HG02623 (cell line): Measurements from ENCODE around the gene BABAM2.
A peak's percentile ranks its signal among the peaks of the same experiment; 100 is the strongest.
"Not testable (repeated sequence)": the region's sequence is repeated elsewhere in the genome, so short reads cannot be mapped to it uniquely, and the experiment has no call there.

ENCODE experiments used
- ATAC-seq: cut with Tn5 transposase; IDR thresholded peaks from one replicate; pipeline ENCODE4 v1.9.1; 2021; ENCODE audit warnings: moderate library complexity; ENCODE audit not compliant: unreplicated experiment

The BABAM2 gene

DNA sequence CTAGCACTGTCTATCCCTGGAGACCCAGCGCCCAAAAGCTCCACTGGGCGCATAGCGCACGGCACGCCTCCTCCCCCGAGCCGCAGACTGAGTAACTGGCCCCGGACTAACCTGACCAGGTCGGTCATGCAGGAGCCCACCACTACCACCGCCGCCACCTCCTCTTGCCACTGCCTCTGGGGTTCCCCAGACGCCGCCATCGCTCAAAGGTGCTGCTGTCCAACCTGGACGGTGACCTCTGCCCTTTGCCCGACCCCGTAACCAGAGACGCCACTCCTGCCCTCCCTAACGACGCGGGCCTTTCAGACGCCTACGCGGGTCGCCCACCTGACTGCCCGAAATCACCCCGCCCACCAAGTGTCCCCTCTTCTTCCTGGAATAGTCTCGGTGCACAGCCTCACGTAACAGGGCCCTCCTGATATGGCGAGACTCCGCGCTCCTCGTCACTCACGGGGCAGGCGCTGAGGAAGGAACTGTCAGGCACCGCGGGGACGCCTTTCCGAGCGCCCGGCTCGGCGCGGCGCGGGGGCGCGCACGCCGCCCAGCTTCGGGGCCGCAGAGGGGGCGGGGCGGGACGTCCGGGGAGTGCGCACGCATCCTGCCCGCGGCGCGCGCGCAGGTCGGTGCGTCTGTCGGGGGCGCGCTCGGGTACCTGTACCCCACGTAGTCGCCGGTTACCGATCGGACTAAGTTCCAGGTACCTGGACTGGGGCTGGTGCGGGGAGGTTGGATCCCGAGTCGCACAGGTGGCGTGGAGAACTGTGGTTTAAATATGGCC is at the start of gene BABAM2, which contains the start of gene RBKS:
TSS of gene BABAM2 (plus strand) at position 584 of the 778 bp plus-strand sequence. CDS start 3,828 bp downstream, outside the sequence.
TSS of gene RBKS (minus strand) at position 242 of the 778 bp plus-strand sequence. CDS start at position 200, 42 bp downstream.
- ATAC-seq, result peak; percentile 75

DNA sequence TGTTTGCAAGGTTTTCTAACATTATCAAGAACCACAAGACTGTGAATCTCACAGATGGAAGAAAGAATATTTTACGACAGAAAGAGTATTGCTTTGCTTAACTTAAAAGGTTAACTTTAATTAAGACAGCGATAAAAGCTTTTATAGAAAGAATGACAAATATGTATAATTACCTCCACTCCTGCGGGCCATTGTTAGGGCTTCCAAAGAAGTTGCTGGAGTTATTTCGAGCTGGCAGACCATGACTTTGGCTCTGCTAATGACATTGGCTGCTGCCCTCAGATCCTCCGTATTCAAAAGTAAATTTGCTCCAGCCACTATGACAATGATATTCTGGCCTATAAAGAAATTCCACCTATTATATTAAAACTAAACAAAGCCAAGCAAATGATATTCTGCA is 47.6 kb upstream of the BABAM2 start:
- no peak for ATAC-seq

DNA sequence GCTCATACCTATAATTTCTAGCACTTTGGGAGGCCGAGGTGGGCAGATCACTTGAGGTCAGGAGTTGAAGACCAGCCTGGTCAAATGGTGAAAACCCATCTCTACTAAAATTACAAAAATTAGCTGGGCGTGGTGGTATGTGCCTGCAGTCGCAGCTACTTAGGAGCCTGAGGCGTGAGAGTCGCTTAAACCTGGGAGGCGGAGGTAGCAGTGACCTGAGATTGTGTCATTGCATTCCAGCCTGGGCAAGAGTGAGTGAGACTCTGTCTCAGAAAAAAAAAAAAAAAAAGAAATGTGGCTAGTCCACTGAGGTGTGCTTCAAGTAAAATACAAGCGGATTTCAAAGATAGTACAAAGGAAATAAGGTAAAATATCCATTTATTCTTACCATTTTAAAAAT is 46.5 kb upstream of the BABAM2 start:
- no peak for ATAC-seq

DNA sequence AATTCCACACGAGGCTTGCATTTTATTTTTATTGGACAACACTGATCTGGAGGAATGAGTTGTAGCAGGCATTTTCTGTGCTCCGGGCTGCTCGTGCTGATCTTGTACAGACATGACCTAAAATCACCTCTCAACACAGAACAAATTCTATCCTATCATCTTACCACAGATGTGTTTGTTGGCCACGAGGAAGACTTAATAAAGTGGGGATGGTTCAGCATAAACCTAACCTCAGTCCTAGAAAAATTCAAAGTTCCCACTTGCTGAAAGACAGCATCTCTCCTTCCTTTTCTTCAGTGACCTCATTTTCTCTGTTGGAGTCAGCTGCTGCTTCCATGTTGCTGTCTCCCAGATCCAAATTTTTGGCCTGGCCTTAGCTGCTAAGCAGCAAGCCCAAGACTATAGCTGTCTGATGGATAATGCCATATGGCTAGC is 45.7 kb upstream of the BABAM2 start:
- no peak for ATAC-seq

DNA sequence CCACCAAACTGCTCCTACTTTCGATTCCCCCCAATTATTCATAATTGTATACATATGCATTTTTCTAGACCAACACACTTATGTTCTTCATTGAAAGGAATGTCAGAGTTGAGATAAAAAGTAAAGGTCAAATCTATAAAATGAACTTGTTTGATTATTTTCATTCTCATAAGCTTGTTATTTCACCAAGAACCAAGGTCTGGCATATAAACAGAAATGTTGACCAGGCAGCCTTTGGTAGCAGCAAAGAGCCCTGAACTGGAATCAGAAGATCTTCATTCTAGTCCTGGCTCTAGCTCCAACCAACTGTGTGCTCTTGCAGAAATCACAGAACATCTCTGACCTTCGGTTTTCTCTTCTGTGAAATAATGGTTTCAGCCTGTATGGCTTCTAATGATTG is 43.2 kb upstream of the BABAM2 start:
- ATAC-seq, result no peak

DNA sequence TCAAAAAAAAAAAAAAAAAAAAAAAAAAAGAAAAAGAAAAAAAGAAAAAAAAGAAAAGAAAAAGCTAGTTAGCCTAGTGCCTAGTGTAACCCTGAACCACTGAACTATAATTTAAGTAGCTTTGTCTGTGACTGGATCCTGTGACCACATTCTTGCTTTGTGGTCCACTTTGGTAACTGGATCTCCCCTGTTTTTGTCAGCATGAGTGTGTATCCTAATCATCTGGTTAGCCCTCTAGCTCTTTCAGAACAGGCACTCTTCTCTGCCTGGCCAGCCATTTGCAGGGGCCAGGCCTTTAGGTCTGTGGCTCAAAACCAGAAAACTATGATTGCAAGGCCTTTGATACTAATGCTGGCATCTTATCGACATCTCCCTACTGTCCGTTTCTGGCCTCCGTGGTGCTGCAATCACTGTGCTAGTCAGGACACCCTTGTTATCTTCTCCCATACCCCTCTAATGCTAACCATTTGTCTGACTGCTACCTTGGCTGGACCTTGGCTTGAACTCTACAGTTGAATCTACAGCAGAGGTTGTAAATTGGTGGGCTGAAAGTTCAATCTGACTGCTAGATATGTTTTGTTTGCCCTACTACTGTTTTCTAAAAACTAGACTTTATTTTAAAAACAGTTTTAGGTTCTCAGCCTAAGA is 40.8 kb upstream of the BABAM2 start:
- no peak for ATAC-seq

DNA sequence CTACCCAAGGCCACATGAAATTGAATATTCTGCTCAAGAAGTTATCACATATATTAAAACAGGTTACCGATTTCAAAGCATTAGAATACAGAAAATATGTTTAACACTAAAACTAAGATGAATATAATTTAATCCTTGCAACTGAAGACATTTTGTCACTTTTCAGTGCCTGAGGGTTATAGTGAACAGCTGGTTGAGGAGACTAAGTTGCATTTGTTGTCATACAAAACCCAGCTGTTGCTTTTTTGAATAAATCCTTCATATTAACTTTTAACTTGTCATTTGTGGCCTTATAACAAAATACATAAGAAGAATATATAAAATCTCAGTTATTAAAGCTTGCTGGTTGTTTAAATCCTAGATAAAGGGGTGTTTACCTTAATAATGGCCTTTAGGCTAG is 37.8 kb upstream of the BABAM2 start:
- no peak for ATAC-seq

DNA sequence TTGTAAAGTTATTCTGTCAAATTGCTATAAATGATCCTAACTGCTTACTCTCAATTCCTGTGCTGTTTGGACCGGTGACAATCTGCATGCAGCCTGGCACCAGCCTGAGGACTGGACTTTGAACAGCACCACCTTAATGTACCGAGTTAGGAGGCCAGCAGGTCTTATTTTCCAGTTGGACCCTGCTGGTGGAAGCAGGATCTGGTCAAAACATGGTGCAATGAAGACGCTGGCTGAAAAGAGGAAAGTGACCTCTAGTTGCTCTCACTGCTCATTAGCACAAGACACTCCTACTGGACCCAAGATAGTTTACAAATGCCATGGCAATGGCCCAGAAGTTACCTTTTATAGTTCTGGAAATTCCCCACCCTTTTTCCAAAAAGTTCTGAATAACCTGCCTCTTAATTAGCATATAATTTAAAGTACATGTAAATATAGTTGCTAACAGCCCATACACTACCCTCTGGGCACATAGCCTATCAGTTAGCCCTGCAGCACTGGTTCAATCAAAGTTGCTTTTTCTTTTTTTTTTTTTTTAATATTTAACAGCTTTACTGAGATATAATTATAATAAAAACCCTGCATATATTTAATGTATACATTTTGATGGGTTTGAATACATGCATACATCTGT is 36.2 kb upstream of the BABAM2 start:
- ATAC-seq, result no peak

DNA sequence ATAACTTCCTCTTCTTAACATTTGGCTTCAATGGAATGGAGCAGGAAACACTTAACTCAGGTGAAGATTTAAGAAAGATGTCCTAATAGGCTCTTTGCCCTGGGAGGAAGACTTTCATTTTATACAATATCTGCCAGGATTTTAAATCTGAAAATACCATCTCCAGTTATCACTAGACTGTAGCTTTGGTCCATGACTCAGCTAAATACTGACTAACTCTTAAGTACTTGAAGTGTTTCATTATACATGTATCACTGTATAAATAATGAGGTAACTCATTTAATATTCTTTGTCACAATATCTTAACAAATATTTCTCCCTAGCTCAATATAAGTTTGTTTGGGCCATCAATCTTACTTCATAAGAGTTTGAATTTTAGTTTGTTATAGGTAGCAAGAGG is 35.1 kb upstream of the BABAM2 start:
- ATAC-seq, result no peak

DNA sequence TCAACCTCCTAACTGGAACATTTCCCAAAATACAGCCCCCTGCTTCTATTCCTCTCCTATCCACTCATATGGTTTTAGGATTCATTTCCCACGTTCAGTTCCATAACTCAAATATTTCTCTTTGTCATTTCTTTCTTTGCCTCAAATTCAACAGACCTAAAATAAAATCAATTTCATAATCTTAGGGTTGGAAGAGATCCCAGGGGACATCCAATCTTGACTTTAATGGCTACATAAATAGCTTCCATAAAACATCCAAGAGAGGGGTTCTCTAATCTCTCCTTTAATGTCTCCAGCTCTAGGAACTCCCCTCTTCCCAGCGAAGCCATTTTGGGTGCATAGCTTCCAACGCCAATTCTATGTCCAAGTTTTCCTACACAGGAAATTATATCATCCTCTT is 34.1 kb upstream of the BABAM2 start:
- no peak for ATAC-seq

DNA sequence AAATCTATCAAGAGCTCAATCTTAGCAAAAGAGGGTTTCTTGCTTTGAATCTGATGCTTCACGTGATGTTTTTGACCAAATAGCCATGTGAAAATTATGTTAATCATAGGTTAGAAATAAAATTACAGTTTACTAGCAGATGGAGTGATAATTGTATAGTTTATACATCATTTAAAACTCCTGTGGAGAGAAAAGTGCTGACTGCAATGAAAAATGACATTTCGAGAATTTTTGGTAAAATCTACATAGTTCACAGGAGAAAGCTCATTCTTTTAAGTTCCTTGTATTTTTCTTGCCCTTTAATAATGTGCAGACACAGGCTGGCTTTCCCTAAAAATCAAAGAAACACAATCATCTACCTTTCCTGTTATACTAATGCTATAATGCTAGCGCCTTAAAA is 33.6 kb upstream of the BABAM2 start:
- ATAC-seq, result no peak

DNA sequence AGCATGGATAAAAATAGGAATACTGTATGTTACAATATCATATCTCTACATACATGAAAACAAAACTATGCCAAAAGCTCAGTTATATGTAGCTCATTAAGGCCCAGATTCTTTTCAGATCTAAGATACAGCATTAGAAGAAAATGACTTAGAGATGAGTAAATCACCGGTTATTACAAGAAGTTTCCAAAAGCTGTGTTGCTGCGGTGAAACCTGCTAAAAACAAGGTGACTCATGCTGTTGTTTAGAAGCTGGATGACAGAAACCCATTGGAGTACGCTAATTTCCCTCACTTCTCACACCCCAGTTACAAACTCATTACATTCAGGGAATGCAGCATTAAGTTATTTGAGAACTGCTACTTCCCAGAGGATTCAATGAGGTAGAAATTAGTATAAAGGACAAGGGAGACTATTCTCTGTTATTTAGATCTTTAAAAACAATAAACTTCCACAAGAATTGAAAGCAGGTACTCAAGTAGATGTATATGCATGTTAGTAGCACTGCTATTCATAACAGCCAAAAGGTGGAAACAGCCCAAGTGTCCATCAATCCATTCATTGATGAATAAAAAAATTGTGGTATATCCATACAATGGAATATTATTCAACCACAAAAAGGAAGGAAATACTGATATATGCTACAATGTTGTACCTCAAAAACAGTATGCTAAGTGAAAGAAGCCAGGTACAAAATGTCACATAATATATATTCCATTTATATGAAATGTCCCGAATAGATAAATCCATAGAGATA is 32.9 kb upstream of the BABAM2 start:
- no peak for ATAC-seq

DNA sequence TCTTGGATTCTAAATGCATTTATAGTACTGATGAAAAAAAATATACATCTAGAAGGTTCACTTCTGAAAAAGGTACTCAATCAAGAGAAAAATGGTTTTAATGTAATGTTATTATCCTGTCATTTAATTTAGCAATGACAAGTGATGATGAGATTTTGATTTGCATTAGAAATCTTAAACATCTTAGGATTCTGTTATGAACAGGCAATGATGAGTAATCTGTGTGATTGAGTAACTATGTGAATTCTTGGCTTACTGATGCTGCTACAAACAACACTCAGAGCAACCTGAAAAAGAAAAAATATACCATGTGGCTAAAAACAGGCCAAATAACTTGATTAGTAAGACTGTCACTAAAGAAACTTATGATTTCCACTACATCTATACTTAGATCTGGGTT is 30.4 kb upstream of the BABAM2 start:
- ATAC-seq, result no peak

DNA sequence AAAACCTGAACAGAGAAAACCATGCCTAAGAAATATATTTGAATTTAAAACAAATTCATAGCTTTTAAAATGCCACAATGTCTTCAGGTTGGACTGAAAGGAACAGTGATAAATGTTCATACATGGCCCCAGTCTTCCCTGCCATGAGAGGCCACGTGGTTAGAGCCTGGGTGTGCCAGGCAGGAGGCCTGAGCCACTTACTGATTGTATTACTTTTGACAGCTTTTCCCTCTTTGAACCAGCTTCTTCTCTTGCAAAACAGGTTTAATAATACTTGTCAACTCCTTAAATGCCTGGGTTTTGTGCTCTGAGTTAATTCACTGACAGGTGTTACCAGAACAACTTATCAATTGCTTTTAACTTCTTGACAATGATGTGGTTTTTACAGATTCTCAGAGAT is 27.4 kb upstream of the BABAM2 start:
- ATAC-seq, result no peak

DNA sequence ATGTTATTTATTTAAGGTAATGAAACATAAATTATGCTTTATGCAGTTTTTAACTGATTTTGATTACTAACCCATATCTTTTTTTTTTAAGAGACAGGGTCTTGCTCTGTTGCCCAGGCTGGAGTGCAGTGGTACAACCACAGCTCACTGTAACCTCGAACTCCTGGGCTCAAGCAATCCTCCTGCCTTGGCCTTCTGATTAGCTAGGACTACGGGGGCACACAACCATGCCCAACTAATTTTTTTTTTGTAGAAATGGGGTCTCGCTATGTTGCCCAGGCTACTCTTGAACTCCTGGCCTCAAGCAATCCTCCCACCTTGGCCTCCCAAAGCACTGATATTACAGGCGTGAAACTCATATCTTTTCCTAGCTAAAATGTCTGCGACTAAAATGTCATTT is 26.6 kb upstream of the BABAM2 start:
- ATAC-seq, result not testable (repeated sequence)

DNA sequence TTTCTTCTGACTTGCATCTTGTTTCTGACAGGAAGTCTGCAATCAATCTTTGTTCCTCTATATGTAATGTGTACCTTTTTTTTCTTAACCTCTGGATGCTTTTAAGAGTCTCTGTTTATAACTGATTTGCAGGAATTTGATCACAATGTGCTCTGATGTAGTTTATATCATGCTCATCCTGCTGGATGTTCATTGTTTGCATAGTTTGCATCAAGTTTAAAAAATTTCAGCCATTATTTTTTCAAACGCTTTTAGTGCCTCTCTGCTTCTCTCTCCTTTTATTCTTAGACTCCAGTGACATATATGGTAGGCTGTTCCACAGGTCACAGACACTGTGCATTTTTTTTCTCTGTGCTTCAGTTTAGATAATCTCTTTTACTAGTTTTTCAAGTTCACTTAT is 24.3 kb upstream of the BABAM2 start:
- no peak for ATAC-seq

DNA sequence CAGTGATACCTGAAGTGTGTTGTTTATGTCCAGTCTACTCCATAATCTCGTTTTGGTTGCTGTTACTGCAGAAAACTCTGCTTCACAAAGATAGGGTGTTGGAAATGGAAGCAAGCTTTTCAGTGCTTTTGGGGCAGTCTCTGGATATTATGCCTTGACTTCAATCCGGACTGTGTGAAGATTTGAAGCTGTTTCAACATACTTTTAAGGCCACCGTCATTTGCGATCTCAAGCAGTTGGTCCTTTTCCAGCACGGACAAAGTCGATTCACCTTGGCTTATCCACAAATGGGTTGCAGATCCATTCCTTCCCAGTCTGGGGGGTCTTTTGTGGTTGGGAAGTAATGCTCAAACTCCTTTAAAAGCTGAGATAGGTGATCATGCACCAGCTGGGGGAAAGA is 20.8 kb upstream of the BABAM2 start:
- no peak for ATAC-seq

DNA sequence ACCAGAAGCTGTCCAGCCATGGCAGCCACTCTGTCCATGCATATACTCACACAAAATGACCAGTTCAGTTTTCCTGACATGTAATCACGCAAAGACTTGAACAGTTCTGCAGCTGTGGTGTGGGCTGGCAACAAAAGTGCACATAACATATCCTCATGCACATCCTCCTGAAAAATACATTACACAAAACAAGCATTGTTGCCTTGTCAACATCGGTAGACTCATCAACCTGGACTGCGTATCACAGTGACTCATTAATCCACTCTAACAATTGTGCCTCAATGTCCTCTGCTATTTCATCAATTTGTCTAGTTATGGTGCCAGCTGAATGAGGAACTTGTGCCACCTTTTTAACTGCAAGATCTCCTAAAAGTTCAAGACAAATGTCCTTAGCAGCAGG is 19.8 kb upstream of the BABAM2 start:
- no peak for ATAC-seq

DNA sequence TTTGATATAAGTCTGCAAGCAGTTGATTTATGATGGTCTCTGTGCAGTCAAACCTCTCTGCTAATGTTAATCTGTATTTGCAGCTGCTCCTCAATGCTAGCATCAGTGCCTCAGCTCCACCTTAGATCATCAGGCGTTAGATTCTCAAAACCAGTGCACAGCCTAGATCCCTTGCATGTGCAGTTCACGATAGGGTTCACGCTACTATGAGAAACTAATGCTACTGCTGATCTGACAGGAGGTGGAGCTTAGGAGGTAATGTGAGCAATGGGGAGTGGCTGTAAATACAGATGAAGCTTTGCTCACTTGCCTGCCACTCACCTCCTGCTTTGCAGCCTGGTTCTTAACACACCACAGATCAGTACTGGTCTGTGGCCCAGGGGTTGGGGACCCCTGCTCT is 18.7 kb upstream of the BABAM2 start:
- ATAC-seq, result no peak

DNA sequence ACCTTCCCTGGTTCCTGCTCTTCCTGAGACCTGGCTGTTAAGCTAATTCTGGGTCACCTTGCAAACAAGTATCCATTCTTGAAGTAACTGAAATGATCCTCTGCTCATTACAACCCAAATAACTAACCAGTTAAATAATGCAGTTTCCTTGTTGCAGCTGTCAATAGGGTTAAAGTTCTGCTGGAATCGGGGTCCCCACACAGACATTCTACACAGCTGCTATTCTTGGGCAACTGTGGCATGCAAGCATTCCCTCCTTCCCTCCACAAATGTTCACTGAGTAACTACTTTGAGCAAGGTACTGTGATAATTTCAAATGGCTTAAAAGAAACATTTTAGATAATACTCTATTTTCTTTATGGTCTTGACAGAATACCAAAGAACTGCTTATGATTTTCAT is 17.4 kb upstream of the BABAM2 start:
- ATAC-seq, result no peak
